GM10266 (cell line): Measurements from ENCODE around the gene TYMP.
"Not testable (repeated sequence)": the region's sequence is repeated elsewhere in the genome, so short reads cannot be mapped to it uniquely, and the experiment has no call there.

Experiments
- DNase-seq: peaks from one replicate; pipeline ENCODE4 v3.0.0; 2012; ENCODE audit errors: extremely low spot score
- TF ChIP-seq, protein P1 (sequence below): IDR thresholded peaks from 2 replicates; pipeline ENCODE4 v1.5.1; 2012; ENCODE audit warnings: mild to moderate bottlenecking, low read depth; ENCODE audit not compliant: control insufficient read depth, insufficient read depth; ENCODE audit errors: missing control alignments

The TYMP gene

DNA sequence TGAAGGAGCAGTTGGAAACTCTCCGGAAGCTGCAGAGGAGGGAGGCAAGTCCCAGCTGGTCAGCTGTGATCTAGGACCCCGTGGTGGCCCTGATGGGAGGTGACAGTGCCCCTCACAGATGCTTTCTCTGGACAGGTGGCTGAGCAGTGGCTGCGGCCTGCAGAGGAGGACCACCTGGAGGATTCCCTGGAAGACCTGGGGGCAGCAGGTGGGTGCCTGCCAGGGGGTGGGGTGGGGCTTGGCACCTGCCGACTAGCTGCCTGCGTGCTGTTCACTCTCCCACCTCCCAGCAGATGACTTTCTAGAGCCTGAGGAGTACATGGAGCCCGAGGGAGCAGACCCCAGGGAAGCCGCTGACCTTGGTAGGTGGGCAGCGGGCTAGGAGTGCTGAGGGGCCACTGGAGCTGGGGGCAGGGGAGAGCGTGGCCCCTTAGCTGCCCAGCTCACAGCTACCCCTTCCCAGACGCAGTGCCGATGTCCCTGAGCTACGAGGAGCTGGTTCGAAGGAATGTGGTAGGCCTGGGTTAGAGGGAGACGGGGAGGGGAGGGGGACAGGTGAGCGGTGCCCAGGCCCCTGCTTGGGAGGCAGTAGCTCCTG lies 7.5 kb downstream of the TYMP start:
- TF ChIP-seq, protein P1, sequence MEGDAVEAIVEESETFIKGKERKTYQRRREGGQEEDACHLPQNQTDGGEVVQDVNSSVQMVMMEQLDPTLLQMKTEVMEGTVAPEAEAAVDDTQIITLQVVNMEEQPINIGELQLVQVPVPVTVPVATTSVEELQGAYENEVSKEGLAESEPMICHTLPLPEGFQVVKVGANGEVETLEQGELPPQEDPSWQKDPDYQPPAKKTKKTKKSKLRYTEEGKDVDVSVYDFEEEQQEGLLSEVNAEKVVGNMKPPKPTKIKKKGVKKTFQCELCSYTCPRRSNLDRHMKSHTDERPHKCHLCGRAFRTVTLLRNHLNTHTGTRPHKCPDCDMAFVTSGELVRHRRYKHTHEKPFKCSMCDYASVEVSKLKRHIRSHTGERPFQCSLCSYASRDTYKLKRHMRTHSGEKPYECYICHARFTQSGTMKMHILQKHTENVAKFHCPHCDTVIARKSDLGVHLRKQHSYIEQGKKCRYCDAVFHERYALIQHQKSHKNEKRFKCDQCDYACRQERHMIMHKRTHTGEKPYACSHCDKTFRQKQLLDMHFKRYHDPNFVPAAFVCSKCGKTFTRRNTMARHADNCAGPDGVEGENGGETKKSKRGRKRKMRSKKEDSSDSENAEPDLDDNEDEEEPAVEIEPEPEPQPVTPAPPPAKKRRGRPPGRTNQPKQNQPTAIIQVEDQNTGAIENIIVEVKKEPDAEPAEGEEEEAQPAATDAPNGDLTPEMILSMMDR, result no peak
- DNase-seq, result no peak

DNA sequence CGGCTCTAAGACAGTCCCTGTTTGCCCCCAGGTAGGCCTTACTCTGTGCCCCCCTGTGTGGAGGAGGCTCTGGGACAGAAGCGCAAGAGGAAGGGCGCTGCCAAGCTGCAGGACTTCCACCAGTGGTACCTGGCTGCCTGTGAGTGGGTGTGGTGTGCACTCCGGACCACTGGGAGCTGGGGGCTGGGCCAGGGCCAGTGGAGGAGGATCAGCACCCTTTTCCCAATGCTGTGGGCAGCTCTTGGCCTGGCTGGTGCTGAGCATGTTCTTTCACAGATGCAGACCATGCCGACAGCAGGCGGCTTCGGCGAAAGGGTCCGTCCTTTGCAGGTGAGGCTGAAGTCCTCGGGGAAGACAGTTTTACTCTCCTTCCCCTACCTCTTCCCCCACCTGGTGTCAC lies 8.1 kb downstream of the TYMP start:
- no peak for DNase-seq
- TF ChIP-seq, protein P1, result no peak

DNA sequence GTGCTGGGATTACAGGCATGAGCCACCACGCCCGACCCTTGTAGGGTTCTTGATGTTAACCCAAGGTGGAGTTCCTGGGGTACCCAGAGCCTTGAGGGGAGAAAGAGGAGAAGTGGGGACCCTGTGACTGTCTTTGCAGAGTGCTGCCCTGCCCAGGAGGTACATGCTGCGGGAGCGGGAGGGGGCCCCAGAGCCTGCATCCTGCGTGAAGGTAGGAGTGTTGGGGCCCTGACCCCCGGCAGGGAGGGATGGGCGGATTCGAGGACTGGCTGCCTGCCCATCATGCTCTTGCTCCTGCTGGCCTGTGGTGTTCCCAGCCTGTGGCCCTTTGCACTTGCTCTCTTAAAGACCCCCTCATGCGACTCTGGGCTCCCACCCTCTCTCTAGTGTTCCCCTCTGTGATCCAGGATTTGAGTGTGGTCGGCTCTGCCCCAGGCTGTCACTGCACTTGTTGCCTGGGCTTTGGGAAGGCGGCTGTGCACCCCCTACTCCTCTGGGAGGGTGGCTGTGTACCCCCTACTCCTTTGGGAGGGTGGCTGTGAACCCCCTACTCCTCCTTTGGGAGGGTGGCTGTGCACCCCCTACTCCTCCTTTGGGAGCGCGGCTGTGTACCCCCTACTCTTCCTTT lies 8.9 kb downstream of the TYMP start:
- TF ChIP-seq, protein P1, result no peak
- DNase-seq, result no peak

DNA sequence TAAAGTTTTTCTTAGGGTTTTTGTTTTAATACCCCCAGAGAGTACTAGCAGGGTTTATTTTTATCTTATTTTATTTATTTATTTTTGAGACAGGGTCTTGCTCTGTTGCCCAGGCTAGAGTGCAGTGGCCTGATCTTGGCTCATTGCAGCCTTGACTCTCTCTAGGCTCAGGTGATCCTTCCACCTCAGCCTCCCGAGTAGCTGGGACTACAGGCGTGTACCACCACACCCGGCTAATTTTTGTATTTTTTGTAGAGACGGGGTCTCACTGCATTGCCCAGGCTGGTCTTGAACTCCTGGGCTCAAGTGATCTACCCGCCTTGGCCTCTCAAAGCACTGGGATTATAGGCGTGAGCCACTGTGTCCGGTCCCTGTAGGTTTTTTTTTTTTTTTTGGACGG lies 9.6 kb downstream of the TYMP start:
- not testable (repeated sequence) for DNase-seq

DNA sequence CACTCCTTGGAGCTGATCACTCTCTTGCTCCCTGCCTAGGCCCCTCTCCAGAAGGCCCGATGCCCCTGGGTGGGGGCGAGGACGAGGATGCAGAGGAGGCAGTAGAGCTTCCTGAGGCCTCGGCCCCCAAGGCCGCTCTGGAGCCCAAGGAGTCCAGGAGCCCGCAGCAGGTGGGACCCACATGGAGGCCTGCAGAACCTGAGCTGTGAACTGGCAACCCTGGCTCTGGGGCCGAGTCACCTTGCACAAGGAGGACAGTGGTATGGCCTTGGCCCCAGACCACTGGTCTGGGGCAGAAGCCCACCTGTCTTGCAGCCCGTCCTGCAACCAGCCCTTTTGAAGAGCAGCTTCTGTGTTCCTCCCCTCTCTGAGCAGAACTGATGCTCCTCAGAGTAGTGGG lies 10.7 kb downstream of the TYMP start:
- no peak for DNase-seq
- TF ChIP-seq, protein P1, result no peak

DNA sequence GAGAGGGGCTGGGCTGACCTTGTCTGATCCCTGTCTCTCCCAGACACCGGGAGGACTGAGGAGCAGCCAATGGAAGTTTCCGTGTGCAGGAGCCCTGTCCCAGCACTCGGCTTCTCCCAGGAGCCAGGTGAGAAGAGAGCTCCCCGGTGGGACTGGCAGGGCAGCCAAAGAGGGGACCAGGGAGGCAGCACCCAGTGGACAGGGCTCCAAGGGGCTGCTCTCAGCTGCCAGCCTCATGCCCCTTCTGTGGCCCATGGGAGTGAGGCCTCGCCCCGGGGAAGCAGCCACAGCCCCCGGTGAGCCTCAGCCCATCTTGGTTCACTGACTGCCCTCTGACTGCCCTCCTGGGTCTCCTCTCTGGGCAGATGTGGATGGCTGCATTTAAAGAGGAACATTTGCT lies 11.2 kb downstream of the TYMP start:
- no peak for DNase-seq
- TF ChIP-seq, protein P1, result no peak

DNA sequence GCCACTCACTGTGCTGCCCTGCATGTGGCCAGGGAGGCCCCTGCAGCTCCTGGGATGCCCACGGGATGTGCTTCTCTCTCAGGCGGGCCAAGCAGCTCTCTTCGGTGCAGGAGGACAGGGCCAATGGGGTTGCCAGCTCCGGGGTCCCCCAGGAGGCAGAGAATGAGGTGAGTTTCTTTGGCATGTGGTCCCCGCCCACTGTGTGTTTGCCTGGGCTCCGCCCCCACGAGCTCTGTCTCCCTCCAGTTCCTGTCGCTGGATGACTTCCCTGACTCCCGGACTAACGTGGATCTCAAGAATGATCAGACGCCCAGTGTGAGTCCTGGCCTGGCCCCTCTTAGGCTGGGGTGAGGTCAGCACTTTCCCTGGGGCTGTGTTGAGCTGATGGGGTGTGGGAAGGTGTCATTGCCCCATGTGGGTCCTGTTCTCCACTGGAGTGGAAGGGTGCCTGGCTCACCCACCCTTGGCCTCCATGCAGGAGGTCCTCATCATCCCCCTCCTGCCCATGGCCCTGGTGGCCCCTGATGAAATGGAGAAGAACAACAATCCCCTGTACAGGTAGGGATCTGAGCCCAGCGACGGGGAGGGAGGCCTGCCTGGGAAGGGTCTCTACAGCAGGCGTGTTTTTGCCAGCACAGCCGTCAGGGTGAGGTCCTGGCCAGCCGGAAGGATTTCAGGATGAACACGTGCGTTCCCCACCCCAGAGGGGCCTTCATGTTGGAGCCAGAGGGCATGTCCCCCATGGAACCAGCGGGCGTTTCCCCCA lies 12.1 kb downstream of the TYMP start:
- TF ChIP-seq, protein P1, result no peak
- DNase-seq, result no peak

DNA sequence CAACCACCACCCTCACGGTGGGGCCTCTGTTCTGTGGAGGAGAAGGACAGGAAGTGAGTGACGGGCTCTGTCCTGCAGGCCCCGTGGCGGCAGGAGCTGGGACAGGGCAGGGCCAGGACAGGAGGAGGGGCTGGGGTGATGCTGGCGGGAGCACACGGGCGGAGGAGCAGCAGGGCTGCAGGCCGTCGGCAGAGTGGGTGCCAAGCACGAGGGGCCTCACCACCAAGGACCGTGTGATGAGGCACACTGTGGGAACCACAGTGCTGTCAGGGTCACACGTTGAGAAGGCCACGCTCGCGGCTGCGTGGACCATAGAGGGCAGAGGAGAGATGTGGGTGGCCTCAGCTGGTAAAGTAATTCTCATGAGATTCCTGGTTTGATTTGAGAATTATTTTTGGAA lies 12.9 kb downstream of the TYMP start:
- TF ChIP-seq, protein P1, result no peak
- no peak for DNase-seq
